Neural progenitor cell (in vitro differentiated cells): ENCODE results near the gene RFPL3. TPM values are rescaled to one million over a fixed set of nuclear protein-coding genes. Genes with fewer than 3 reads are reported as not detected.
"Not testable (repeated sequence)": the region's sequence is repeated elsewhere in the genome, so short reads cannot be mapped to it uniquely, and the experiment has no call there.

ENCODE experiments used
- DNase-seq: peaks from one replicate; pipeline ENCODE4 v3.0.0-alpha.2; 2016; ENCODE audit warnings: low spot score
- H2AFZ ChIP-seq: fragments of 200-600 bp; sonication (generic); replicated peaks from 2 replicates; pipeline ENCODE4 v1.6.1; 2016; ENCODE audit warnings: antibody characterized with exemption
- H3F3A ChIP-seq: fragments of 200-600 bp; sonication (generic); 2 replicates; pipeline ENCODE4 v1.6.1; 2016; ENCODE audit warnings: antibody characterized with exemption, low read depth
- H3K27ac ChIP-seq: fragments of 200-600 bp; sonication (generic); 2 replicates; pipeline ENCODE4 v1.5.1; 2016; ENCODE audit warnings: mild to moderate bottlenecking
- H3K27me3 ChIP-seq: fragments of 200-600 bp; sonication (generic); 2 replicates; pipeline ENCODE4 v1.6.1; 2016; ENCODE audit warnings: mild to moderate bottlenecking, moderate library complexity
- H3K36me3 ChIP-seq: fragments of 200-600 bp; sonication (generic); 2 replicates; pipeline ENCODE4 v1.5.1; 2016
- H3K4me1 ChIP-seq: fragments of 200-600 bp; sonication (generic); 2 replicates; pipeline ENCODE4 v1.6.1; 2016; ENCODE audit warnings: mixed run types
- H3K4me2 ChIP-seq: fragments of 200-600 bp; sonication (generic); 2 replicates; pipeline ENCODE4 v1.6.1; 2016
- H3K4me3 ChIP-seq: fragments of 200-600 bp; sonication (generic); 2 replicates; pipeline ENCODE4 v1.5.1; 2016
- H3K79me2 ChIP-seq: fragments of 200-600 bp; sonication (generic); 2 replicates; pipeline ENCODE4 v1.6.1; 2016; ENCODE audit warnings: low read depth
- H3K9ac ChIP-seq: fragments of 200-600 bp; sonication (generic); 2 replicates; pipeline ENCODE4 v1.6.1; 2016
- H3K9me3 ChIP-seq: fragments of 200-600 bp; sonication (generic); 2 replicates; pipeline ENCODE4 v1.5.1; 2016; ENCODE audit warnings: low read depth
- H4K20me1 ChIP-seq: fragments of 200-600 bp; sonication (generic); 2 replicates; pipeline ENCODE4 v1.6.1; 2016; ENCODE audit warnings: low read depth
- H3K27ac Mint-ChIP-seq: 3 replicates; pipeline ENCODE4 v1.8.0; 2021; ENCODE audit warnings: mixed read lengths
- H3K27me3 Mint-ChIP-seq: 2 replicates; pipeline ENCODE4 v1.8.0; 2022; ENCODE audit warnings: low read depth, mild to moderate bottlenecking, inconsistent platforms, moderate library complexity, mixed read lengths; ENCODE audit not compliant: insufficient read depth
- H3K36me3 Mint-ChIP-seq: 3 replicates; pipeline ENCODE4 v1.8.0; 2021; ENCODE audit warnings: mixed read lengths
- H3K4me1 Mint-ChIP-seq: 3 replicates; pipeline ENCODE4 v1.8.0; 2021; ENCODE audit warnings: mixed read lengths
- H3K4me3 Mint-ChIP-seq: 3 replicates; pipeline ENCODE4 v1.8.0; 2021; ENCODE audit warnings: mild to moderate bottlenecking, moderate library complexity, mixed read lengths
- H3K9me3 Mint-ChIP-seq: 3 replicates; pipeline ENCODE4 v1.8.0; 2020; ENCODE audit warnings: mixed read lengths
- EZH2 ChIP-seq: fragments of 200-600 bp; sonication (generic); IDR thresholded peaks from 2 replicates; pipeline ENCODE4 v1.6.1; 2017; ENCODE audit warnings: antibody characterized with exemption, mild to moderate bottlenecking, moderate library complexity
- EZH2phosphoT487 ChIP-seq: fragments of 200-600 bp; sonication (generic); IDR thresholded peaks from 2 replicates; pipeline ENCODE4 v1.6.1; 2017; ENCODE audit warnings: antibody characterized with exemption
- total RNA-seq: library from RNA; depleted of rRNA; stranded (reverse); fragments of >200 nt; gene quantifications from 2 replicates; pipeline ENCODE4 v1.2.3, GENCODE V29; 2015; ENCODE audit warnings: low replicate concordance
- TF ChIP-seq, protein P1 (sequence below): fragments of 200-600 bp; sonication (generic); IDR thresholded peaks from 2 replicates; pipeline ENCODE4 v1.5.1; 2017; ENCODE audit warnings: antibody characterized with exemption, mild to moderate bottlenecking

The RFPL3 gene
- total RNA-seq, 1 donor from 2014 or later = not detected

- TF ChIP-seq EZH2phosphoT487 = no peak
- TF ChIP-seq EZH2 = no peak
- TF ChIP-seq, protein P1, sequence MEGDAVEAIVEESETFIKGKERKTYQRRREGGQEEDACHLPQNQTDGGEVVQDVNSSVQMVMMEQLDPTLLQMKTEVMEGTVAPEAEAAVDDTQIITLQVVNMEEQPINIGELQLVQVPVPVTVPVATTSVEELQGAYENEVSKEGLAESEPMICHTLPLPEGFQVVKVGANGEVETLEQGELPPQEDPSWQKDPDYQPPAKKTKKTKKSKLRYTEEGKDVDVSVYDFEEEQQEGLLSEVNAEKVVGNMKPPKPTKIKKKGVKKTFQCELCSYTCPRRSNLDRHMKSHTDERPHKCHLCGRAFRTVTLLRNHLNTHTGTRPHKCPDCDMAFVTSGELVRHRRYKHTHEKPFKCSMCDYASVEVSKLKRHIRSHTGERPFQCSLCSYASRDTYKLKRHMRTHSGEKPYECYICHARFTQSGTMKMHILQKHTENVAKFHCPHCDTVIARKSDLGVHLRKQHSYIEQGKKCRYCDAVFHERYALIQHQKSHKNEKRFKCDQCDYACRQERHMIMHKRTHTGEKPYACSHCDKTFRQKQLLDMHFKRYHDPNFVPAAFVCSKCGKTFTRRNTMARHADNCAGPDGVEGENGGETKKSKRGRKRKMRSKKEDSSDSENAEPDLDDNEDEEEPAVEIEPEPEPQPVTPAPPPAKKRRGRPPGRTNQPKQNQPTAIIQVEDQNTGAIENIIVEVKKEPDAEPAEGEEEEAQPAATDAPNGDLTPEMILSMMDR = no peak
- peaks cover 3% of the 10 kb centered on the region for H3K27me3 Mint-ChIP-seq
These were observed 3.8 kb upstream of the RFPL3 start for GRCh38 chr22:32353840-32354239.

DNA sequence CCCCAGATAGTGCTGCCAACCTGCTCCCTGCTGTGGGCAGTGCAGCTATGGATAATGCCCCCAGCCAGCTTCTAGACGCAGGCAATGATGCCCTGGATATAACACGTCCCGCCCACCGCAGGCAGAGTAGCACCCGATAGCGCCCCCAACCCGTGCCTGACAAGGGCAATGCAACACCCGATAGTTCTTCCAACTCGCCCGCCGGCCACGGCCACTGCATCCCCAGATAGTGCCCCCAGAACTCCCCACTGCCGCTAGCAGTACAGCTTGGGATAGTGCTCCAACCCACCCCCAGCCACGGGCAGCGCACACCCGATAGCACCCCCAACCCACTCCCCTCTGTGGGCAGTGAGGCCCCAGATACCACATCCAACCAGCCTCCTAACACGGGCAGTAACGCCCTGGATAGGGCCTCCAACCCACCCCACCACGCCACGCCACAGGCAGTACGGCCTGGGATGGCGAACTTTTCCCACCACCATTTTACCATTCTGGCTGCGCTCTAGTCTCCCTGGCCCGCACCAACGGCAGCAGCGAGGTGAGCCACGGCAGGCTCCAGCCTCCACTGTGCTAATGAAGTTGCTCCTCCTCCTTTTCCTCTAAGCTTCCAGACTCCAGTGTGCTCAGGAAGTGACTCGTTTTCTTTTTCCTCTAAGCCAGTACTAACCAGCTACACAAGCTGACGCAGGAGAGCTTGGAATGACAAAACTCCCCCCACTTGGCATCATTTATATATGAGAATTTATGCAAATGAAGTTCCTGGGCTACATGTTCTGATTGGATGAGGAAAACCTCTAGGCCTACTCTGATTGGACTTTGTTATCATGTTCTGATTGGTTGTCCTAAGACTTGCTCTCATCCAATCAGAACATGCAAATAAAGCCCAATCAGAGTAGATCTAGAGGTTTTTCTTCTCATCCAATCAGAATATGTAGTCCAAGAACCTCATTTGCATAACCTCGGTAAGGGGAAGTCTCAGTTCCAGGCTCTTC lies 3.0 kb upstream of the RFPL3 start:
- no peak overlapping the region for H3K4me2 ChIP-seq
- no peak for DNase-seq
- H3K27ac Mint-ChIP-seq = peak overlapping the region; percentile 36

More at GRCh38 chr22:32353840-32354239, 3.8 kb upstream of the RFPL3 start:
- H3K27ac ChIP-seq = no peak overlapping the region
- no peaks in the 10 kb centered on the region for H3K9me3 ChIP-seq
- H3F3A ChIP-seq = no peaks in the 10 kb centered on the region
- H3K27me3 ChIP-seq = no peaks in the 10 kb centered on the region
- Mint-ChIP-seq H3K27ac (no peak overlapping the region), H3K9me3 (peaks cover 2% of the 10 kb centered on the region), H3K4me3 (no peak overlapping the region), H3K36me3 (no peaks in the 10 kb centered on the region), H3K4me1 (peaks cover 27% of the 10 kb centered on the region)
- H3K4me2 ChIP-seq = no peak overlapping the region
- DNase-seq = no peak
- no peak overlapping the region for H2AFZ ChIP-seq
- no peaks in the 10 kb centered on the region for H3K36me3 ChIP-seq
- H4K20me1 ChIP-seq = no peaks in the 10 kb centered on the region
- H3K4me1 ChIP-seq = peaks cover 16% of the 10 kb centered on the region
- no peak overlapping the region for H3K9ac ChIP-seq
- no peak overlapping the region for H3K4me3 ChIP-seq
- H3K79me2 ChIP-seq = no peaks in the 10 kb centered on the region

GRCh38 chr22:32355760-32356159 lies 1.9 kb upstream of the RFPL3 start:
- Histone ChIP-seq H3K9me3 (no peaks in the 10 kb centered on the region), H3K4me3 (no peak overlapping the region), H3K9ac (no peak overlapping the region), H3K4me2 (no peak overlapping the region), H3K4me1 (no peaks in the 10 kb centered on the region), H3K27ac (no peak overlapping the region), H3F3A (no peaks in the 10 kb centered on the region), H3K79me2 (no peaks in the 10 kb centered on the region), H2AFZ (no peak overlapping the region), H3K36me3 (no peaks in the 10 kb centered on the region), H4K20me1 (no peaks in the 10 kb centered on the region), H3K27me3 (no peaks in the 10 kb centered on the region)
- peaks cover 1% of the 10 kb centered on the region for H3K36me3 Mint-ChIP-seq
- H3K27me3 Mint-ChIP-seq = peaks cover 3% of the 10 kb centered on the region
- no peak overlapping the region for H3K4me3 Mint-ChIP-seq
- no peak for TF ChIP-seq EZH2
- no peak for TF ChIP-seq EZH2phosphoT487
- TF ChIP-seq, protein P1 = peak; percentile 30
- H3K9me3 Mint-ChIP-seq = peaks cover 2% of the 10 kb centered on the region
- peaks cover 13% of the 10 kb centered on the region for H3K4me1 Mint-ChIP-seq
- H3K27ac Mint-ChIP-seq = no peak overlapping the region
- peak; percentile 45 for DNase-seq

More for the DNA sequence above, 3.0 kb upstream of the RFPL3 start:
- Histone ChIP-seq H3K27ac (no peak overlapping the region), H3F3A (no peaks in the 10 kb centered on the region), H2AFZ (no peak overlapping the region), H3K36me3 (no peaks in the 10 kb centered on the region), H3K4me1 (peaks cover 8% of the 10 kb centered on the region), H3K27me3 (no peaks in the 10 kb centered on the region), H3K9me3 (no peaks in the 10 kb centered on the region), H4K20me1 (no peaks in the 10 kb centered on the region), H3K79me2 (no peaks in the 10 kb centered on the region), H3K4me3 (no peak overlapping the region), H3K9ac (no peak overlapping the region)
- H3K4me3 Mint-ChIP-seq = no peak overlapping the region
- TF ChIP-seq, protein P1 = no peak
- TF ChIP-seq EZH2phosphoT487 (no peak), EZH2 (no peak)
- peaks cover 2% of the 10 kb centered on the region for H3K9me3 Mint-ChIP-seq
- peaks cover 3% of the 10 kb centered on the region for H3K27me3 Mint-ChIP-seq
- no peaks in the 10 kb centered on the region for H3K36me3 Mint-ChIP-seq
- peaks cover 19% of the 10 kb centered on the region for H3K4me1 Mint-ChIP-seq

DNA sequence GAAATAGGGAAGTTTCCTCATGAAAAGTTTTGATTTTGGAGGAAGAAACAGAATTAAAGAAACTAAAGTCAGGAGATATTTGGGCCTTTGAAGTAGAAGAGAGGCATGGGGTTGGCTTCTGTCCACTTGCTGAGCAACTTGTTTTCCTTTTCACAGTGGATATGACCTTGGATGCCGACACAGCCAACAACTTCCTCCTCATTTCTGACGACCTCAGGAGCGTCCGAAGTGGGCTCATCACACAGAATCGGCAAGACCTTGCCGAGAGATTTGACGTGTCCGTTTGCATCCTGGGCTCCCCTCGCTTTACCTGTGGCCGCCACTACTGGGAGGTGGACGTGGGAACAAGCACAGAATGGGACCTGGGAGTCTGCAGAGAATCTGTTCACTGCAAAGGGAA lies 2.4 kb downstream of the RFPL3 start:
- not testable (repeated sequence) for H3K27ac Mint-ChIP-seq, DNase-seq, H3K27me3 ChIP-seq, H3K27ac ChIP-seq, H3K4me2 ChIP-seq, H3K9me3 Mint-ChIP-seq, H3K79me2 ChIP-seq, H3K4me3 ChIP-seq, H3K9me3 ChIP-seq, H3K4me1 ChIP-seq, H3K9ac ChIP-seq, H4K20me1 ChIP-seq, H3K36me3 ChIP-seq, H3K27me3 Mint-ChIP-seq, H3K4me3 Mint-ChIP-seq, H3F3A ChIP-seq, H3K36me3 Mint-ChIP-seq, H2AFZ ChIP-seq
- H3K4me1 Mint-ChIP-seq = peaks cover 27% of the 10 kb centered on the region
